HG02870 (cell line): ENCODE data around the gene MEGF11.

ENCODE experiments used
- ATAC-seq: cut with Tn5 transposase; IDR thresholded peaks from one replicate; pipeline ENCODE4 v1.9.1; 2021; ENCODE audit warnings: mild to moderate bottlenecking, moderate library complexity; ENCODE audit not compliant: unreplicated experiment

MEGF11 gene

DNA sequence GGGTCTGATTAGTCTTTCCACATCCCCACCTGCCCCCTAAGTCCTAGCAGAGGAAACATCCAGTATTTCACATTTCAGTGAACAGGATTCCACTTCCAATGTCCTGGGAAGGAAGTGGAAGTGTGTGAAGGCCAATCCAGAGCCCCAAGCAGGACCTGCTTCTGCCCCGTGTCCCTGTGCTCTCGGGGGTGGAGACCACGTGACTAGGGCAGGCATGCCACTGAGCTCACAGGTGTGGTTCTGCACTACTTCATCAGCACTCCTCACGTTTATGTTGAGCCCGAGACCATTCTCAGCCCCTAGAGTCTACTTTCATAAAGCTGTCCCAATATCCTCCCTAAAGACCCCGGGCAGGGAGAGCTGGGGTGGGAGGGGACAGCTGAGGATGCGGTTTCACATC, 299.9 kb downstream of the MEGF11 start:
- no peak for ATAC-seq

DNA sequence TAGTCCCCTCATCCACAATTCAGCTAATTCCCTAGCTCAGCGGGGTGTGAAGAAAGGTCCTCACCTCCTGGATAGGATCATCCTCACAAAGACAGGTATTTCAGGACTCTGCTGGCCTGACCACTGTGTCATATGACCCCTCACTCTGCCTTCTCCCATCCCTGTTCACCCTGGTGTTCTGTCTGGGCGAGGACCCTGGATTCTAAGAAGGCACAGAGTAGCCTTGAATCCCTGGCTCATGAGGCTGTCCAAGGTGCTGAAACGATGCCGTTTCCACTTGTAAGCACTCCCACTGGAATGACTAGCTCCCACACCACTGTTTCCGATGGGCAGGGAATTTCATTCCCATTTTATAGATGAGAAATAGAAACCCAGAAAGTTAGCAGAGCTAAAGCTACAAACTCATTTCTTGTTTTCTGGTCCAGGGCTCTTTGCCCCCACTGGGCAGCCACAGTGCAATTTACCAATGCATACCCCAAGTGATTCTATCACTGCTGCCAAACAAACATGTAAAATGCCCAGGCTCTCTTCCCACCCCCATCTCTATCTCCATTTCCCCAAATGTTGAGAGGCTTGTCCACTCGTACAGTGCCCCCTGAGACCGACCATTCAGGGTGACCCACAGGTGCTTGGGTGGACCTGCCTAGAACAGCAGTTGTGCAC, 301.0 kb downstream of the MEGF11 start:
- no peak for ATAC-seq

GRCh38 chr15:65951007-65951406, 302.5 kb downstream of the MEGF11 start:
- ATAC-seq, result no peak

DNA sequence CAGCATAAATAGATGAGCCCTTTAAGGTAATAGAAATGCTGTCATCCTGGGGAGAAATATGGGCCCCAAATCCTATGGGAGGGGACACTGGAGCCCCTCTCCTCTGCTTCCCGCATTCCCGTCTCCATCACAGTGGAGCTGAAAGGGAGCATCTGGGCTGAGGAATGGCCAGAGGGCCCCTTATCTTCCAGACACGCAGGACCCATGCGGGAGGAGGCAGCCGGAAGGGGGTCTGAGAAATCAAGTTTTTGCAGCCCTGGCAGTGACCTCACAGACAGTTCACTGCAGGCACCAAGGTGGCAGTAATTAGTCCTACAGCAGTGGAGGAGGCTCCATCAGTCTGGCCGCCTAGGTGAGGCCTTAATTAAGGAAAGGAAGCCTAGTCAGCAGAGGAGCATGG, 304.1 kb downstream of the MEGF11 start:
- ATAC-seq, result no peak

- no peak for ATAC-seq
Measured at GRCh38 chr15:65949011-65949410, 304.5 kb downstream of the MEGF11 start.

GRCh38 chr15:65948383-65948782, 305.2 kb downstream of the MEGF11 start:
- no peak for ATAC-seq

DNA sequence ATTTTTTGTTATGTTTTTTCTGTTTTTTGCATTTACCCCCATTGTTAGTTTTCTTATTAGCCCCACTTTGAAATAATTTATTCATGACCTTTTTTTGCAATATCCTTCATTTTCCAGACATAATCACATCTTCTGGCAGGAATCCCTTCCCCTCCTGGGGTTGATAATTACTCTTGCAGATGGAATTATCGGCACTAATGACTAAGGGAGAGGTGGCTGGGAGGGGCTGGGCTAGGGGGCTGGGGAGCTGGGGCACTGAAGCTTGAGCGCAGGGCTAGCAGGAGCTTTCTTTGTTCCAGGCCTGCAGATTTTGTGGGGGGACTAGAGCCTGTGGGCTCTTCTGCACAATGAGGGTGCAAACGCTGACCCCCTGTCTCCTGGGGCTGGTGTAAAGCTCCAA, 306.5 kb downstream of the MEGF11 start:
- no peak for ATAC-seq

DNA sequence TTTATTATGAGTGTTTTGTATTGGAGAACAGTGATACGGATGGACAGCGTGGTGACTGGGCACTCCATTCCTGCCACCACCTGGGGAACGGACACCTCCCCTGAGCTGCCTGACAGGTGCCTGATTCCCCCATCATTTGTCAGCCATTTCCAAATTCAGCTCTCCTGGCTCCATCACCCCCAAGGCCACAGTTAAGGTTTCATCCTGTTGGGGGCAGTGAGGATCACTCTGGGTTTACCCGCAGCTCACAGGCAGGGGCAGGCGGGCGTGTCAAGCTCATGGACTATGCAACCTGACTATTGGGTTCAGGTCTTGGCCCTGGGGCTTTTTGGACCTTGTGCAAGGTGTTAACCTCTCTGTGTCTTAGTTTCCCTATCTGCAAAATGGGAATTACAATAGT, 307.9 kb downstream of the MEGF11 start:
- ATAC-seq, result no peak

DNA sequence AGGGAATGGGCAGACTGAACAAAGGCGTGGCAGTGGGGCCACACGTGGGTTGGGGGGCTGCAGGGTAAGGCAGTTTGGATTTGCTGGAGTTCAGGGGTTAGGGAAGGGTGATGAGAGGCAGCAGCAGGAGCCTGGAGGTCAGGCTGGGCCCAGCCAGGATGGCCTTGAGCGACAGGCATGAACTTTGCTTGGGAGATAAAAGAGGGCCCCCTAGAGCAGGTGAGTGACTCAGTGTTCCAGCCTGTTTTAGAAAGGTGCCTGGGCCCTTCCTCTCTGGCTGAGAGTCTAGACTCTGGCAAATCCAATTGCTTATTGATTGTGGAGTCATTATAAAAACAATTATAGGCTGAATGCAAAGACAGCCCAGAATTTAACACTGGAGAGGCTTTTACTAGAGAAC, 309.1 kb downstream of the MEGF11 start:
- ATAC-seq, result no peak

DNA sequence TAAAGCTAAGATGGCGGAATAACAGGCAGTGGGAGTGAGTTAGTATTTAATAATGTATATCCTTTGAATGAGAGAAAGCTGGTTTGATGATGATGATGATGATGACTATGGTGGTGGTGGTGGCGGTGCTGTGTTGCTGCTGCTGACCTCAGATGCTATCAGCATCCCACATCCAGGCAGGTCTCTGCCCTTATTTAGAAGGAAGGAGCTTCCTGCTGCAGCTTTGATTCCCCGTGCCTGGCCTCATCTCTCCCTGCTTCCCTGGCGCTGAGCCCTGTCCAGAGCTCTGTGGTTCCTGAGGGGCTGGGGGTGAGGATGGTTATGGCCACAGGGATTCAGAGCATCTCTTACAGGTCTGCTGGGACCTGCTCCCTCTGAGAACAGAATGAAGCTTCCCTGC, 311.1 kb downstream of the MEGF11 start:
- ATAC-seq, result no peak

DNA sequence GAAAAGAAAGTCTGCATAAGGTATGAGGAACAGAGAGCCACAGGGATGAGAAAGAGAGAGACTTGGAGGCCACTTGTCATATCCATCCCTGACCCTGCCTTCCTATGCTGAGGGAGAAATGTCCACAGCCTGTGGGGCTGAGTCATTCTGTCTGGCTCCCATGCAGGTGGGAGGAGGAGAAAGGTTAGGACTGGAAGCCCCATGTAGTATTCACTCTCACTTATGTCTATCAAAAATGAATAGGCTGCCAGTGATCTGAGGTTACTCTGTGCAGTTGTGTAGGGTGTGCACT, 313.0 kb downstream of the MEGF11 start:
- no peak for ATAC-seq

- ATAC-seq, result no peak
Measured at GRCh38 chr15:65939901-65940617, 313.5 kb downstream of the MEGF11 start.

DNA sequence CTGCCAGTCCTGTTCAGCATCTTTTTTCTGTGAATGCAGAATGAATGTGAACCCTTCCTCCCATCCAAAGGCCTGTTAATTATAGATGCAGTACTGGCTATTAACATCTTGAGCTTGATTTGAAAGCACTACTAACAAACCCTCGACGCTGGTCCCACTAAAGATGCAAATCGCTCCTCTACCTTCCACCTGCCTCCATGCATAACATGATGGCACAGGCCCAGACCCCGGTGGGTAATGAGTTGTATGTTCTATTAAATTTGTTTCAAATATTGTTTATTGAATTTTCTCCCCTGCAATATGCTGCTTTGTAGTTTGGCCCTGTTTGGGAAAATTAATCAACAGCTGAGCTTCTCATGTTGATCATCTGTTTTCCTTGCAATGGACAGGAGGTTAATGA, 314.9 kb downstream of the MEGF11 start:
- no peak for ATAC-seq

DNA sequence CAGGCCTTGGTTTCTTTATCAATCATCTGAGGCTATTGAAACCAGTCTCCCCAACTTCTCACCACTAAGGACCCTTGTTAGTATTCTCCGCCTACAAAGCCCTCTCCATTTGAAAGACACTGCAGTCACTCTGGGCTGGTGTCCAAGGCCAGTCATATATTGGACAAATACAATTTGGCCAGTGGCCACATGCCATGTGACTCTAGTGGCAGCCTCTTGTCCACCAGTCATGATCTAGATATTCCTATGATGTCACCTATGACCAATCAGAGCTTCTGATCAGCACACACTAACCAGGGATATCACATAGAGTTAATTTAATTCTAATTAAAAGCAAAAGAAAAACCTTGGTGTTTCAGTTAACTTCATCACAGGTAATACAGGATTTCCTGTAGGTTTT, 316.1 kb downstream of the MEGF11 start:
- no peak for ATAC-seq

DNA sequence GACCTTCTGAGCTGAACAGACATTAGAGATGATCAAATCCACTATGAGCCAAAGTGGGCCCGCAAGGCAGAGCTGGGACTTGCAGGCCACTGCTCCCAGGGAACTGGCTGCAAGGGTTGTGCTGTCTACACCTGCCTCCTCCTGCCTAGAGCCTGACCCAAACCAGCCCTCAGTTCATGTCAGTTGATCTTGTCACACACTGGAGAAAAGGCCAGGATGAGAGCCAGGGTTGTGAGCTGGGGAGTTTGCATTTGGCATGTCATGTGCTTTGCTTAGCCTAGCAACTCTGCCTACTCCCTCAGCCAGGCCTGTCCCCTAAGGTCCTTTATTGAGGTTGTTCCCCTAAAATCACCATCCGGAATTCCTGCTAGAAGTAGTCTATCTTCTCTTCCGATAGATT, 316.5 kb downstream of the MEGF11 start:
- ATAC-seq, result no peak

DNA sequence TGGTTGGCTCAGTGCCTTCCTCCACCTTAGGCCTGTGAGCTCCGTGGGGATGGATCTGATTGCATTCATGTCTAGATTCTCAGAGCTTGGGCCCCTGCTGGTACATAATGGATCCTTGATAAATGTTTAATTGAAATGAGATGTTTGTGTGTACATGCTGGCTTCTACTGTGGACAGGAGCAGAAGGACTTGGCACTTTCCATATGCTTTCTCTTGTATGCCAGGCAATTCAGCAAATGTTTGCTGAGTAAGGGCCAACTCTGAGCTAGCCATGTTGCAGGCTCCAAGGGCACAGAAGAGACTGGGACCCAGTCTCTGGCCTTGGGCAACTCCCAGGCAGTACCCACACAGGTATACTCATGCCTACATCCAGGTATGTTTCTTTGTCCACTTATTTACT, 317.3 kb downstream of the MEGF11 start:
- ATAC-seq, result no peak

GRCh38 chr15:65935391-65935790, 318.2 kb downstream of the MEGF11 start:
- ATAC-seq, result no peak

DNA sequence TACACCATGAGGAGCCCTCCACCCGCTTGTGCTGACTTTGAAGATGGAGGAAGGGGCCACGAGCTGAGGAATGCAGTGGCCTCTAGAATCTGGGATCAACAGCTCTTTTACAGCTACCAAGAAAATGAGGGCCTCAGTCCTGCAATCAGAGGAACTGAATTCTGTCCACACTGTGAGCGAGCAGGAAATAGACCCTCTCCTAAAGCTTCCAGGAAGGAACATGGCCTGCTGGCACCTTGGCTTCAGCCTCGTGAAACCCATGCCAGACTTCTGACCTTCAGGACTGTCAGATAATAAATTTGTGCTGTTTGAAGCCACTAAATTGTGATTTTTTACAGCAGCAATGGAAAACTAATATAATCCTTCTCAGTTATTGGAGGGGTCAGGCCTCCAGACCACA, 322.3 kb downstream of the MEGF11 start:
- no peak for ATAC-seq

- ATAC-seq, result no peak
Measured at GRCh38 chr15:65930134-65930533, 323.4 kb downstream of the MEGF11 start.

- ATAC-seq, result no peak
Measured at GRCh38 chr15:65929573-65929972, 324.0 kb downstream of the MEGF11 start.

DNA sequence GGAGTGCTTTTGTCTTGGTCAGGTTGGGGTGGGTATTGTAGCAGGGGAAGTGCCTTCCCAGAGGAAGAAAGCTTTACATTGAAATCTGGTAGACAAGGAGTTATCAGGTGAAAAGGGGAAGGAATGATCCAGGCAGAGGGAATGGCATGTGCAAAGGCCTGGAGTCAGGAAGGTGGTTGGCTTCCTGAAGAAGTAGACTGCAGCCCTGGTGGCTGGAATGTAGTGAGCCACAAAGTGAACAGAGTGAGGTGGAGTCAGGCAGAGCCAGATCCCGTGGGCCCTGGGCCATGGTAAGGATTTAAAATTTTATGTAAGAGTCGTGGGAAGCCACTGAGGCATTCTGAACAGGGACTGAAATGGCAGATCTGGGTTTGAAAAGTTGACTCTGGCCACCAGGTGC, 326.0 kb downstream of the MEGF11 start:
- no peak for ATAC-seq

DNA sequence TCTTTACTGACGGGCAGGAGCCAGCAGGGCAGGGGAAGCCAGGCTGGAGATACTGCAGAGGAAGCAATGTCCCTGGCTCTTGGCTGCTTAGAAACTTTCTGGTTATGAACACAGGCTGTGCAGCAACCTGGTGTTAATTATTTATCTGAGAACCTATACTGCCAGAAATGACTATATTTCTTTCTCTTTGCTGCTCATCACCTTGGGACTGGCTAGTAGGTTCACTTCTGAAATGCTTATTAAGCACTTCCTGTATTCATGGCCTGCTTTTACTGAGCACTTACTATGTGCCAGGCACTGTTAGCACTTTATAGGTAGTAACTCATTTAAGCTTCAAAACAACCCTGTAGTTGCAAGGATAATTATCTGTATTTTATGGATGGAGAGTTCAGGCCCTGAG, 326.7 kb downstream of the MEGF11 start:
- no peak for ATAC-seq

GRCh38 chr15:65926459-65926858, 327.1 kb downstream of the MEGF11 start:
- no peak for ATAC-seq
